Peyer's patch (tissue), 4 donors: ENCODE measurements around the gene UGGT1.

Experiments used
- CTCF ChIP-seq, 6 experiments: fragments of 450-650 bp in 4 of 6; fragments of 200-600 bp in 2 of 6; sonication (generic) in 1 of 6; IDR thresholded peaks; one replicate each; pipeline ENCODE4 v1.5.1; 2017 to 2019; ENCODE audit warnings: antibody characterized with exemption in 6 of 6, mild to moderate bottlenecking in 3 of 6, moderate library complexity in 1 of 6
- POLR2A ChIP-seq, 2 donors: fragments of 450-650 bp; IDR thresholded peaks; one replicate each; pipeline ENCODE4 v1.5.1; 2017; ENCODE audit warnings: antibody characterized with exemption in 2 of 2, mild to moderate bottlenecking in 2 of 2, moderate library complexity in 2 of 2

GRCh38 chr2:128154225-128154624 is 63.2 kb downstream of the UGGT1 start:
- no peak for TF ChIP-seq CTCF (IDR thresholded peaks at IDR 0.05)
- no peak for TF ChIP-seq POLR2A (IDR thresholded peaks at IDR 0.05)
